GM18520 (cell line): ENCODE data around the gene ZNF385A.

ENCODE experiments used
- ATAC-seq: cut with Tn5 transposase; IDR thresholded peaks from one replicate; pipeline ENCODE4 v1.9.1; 2021; ENCODE audit not compliant: unreplicated experiment

Gene ZNF385A

DNA sequence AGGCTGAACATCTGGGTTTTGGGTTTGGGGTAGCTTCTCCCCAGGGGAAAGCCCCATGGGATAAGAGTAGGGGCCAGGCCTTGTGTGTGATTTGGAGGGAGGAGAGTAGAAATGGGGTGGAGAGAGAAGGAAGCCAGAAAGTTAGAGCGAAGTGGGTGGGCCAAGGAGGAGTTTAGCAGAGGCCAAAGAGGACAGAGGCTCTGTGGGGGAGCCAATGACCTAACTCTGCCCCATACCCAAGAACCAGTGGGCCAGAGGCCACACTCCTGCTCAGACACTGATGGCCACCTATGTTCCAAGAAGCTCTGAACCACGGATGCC, 9.3 kb downstream of the ZNF385A start:
- no peak for ATAC-seq

DNA sequence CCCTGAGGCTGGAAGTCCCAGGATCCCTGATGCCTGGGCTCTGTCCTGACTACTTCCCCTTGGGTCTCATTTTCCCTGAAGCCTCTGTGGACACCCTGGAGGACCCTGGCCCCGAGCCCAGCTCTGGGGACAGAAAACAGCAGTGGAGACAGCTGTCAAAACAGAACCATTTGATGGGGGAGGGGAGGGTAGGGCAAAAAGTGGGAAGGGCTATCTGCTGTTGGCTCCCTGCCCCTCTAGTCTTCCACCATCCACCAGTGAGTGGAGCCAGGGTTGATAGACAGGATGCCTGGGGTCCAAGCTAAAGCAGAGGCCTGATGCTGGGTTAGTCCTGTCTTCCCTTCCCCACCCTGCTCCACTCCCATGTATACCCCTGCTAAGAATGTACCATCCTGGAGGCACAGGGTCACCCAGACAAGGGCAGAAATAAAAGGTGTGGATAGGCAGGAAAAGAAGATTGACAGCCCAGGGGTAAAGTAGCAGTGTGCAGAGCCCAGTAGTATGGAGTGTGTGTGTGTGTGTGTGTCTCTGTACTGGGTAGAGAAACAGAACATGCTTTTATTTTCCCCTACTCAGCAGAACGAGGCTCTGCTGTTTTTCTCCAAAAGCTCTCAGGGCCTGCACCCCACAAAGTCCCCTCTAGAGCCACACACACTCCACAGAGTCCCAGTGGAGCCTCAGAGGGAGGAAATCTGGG, 9.8 kb downstream of the ZNF385A start:
- no peak for ATAC-seq

DNA sequence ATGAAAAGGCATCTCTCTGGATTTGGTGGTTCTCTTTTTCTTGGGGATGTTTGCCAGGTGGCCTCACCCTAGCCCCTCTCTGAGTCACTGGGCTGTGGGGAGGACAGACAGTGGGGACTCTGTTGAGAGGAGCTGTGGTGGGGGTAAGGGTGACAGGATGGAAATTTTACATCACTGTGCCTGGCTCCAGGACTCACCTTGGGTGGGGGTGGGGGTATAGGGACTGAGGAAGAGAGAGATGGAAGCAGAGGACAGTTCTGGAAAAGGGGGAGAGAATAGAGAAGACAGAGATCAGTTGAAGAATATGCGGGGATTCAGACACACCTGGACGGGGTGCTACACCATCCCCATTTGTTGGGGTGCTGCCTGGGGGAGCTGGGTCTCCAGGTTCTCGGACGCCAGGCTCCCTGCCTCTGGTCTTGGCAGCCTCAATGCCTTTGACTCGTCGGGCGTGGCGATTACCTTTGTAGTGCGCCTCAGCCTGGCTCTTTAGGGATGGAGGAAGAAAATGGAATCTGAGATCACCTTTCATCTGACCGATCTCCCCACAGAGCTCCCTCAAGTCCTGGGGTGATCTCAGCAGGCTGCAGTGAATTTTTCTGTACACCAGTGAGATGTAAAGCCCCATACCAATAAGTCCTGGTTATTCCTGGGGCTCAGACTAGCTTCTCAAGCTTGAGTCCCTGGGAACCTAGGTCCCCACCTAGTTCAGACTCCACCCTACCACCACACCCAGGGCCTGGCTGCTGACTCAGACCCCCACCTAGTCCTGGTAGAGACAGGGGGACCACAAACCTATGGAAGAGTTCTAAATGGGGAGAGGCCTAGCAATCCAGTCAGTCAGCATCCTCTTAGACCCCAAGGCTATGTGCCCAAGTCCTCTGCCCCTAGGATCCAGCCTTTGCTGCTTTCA, 10.6 kb downstream of the ZNF385A start:
- ATAC-seq, result no peak

DNA sequence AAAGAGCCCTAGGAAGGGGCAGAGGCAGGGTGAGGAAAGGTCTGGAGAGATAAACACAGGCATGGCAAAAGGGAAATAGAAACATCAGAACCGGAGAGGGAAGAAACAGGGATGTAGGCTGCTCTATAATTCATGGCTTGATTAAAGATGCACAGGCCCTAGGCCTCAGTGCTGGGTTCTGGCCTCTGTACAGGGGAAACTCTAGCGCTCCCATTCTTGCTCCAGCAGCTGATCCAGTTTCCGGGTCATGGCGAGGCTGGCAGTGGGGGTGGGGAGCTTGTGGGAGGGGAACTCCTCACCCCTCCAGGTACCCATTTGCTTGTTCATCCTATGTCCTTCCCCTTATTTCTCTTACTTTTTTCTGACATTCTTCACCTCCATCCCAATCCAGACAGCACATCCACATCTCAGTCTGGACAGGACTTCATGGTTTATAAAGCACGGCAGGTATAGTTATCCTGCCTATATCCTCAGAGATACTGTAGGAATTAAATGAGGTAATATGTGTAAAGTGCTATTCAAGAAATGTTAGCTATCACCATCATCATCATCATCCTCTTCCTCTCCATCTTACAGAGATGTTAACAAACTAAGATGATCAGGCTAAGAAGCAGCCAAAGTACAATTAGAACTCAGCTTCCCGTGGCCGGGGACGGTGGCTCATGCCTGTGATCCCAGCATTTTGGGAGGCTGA, 12.3 kb downstream of the ZNF385A start:
- no peak for ATAC-seq

DNA sequence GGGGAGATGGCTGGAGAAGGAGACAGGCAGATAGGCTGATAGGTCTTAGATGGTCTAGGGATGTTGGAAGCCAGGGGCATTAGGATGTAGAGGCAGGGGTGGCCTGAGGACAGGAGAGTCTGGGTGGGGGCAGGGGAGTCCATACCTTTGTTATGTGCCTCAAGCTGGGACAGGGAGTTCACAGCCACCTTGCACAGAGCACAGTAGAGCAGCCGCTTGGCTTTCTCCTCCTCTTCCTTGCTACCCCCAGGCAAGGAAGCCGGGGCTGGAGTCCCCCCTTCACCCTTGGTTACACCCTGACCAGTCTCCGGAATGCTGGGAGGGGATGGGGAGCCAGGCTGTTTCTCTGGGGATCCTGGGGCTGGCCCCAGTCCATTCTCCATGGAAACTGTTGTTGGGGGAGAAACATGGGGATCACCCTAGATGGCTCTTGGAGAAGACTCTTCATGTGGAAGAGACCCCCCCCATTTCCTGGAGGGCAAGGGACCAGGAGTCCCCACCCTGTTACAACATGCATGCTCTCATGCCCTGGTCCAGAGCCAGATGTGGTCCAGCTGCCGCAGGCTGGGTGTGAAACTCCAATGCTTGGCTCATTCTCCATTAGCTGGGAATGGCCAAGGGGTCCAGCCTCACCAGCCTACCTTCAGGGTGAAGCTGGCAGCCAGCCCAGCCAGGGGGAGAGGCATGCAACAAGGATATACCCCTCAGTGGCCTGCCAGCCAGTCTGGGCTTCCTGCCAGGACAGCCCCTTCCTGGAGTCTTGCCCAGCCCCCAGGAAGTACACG, 13.0 kb downstream of the ZNF385A start:
- no peak for ATAC-seq

DNA sequence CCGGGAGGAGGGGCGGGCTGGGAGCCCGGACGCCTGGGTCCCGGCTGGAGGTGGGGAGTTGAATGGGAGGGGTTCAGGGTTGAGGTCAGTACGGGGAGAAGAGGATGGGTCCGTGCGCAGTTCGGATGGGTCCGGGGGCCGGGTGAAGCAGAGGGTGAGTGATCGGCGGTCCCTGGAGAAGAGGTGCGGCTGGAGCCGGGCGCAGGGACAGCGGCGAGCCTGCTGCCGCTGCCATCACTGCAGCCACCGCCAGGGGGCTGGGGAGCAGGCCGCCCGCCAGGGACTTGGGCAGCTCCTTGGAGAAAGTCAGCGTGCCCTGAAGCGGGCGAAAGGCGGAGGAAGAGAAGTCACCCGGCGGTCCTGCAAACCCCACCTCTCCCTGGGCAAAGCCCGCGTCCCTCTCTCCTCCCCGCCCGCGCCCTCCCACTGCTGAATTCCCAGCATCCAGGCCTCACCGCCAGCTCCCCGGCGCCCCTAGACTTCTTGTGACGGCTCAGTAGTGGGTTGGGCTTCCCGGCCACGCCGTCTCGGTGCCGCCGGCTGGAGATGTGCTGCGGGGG, 14.3 kb downstream of the ZNF385A start:
- no peak for ATAC-seq

DNA sequence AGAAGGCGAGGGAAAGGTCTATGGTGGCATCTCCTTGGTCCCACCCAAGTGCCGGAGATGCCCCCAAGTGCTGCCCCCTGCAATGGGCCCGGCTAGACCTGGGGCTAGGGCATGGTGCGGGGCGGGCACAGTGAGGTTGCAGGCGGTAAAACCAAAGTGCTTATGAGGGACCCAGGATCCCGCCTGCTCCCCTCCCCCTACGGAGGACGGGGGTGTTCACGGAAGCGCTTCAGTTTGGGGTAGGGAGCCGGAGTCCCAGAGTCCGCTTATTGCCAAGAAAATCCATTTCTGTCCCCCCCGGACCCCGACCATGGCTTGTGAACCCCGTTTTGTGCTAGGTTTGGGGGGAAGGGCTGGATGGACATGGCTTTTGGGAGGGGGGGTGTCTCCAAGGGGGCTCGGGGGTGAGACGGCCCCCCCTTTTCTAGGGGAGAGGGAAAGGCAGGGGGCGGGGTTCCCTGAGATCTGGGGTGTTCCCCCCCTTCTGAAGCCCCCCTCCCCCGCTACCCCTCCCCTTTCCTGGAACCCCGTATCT, 14.9 kb downstream of the ZNF385A start:
- no peak for ATAC-seq

DNA sequence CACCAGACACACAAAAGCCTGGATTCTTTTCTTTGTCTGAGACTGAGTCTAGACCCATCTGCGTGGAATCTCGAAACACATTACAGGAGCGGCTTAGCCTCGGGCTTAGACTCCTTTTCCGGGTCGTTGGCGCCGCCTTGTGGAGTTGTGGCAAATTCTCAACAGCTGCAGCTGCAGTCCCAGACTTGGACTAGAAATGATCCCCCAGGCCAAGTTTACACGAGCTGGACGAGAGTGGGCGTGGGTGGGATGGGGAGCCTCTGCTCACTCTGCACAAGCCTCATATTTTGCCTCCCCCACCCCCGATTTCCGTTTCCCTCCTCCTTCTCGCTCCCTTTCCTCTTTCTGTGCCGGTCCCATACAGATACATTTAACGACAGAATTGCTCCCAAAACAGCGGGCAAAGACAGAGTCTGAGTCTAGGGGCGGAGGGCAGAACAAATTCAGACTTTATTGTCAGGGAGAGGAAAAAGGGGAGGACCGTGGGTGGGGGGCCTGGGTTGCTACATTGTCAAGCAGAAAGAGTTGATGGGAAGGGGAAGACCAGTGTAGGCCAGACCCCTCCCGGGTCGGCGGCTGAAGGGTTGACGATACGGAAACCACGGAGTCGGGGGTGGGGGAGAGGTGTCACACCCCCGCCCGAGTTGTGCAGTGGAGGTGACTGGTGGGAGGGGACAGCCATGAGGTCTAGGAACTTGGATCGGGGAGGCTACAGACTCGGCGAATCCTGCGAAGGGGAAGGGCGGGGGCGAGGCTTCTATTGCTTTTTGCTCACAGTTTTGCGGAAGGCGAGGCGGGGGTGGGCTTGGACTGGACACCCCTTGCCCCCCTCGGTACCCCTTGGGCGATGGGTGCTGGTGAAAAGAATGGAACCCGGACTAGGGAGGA, 15.6 kb downstream of the ZNF385A start:
- no peak for ATAC-seq

DNA sequence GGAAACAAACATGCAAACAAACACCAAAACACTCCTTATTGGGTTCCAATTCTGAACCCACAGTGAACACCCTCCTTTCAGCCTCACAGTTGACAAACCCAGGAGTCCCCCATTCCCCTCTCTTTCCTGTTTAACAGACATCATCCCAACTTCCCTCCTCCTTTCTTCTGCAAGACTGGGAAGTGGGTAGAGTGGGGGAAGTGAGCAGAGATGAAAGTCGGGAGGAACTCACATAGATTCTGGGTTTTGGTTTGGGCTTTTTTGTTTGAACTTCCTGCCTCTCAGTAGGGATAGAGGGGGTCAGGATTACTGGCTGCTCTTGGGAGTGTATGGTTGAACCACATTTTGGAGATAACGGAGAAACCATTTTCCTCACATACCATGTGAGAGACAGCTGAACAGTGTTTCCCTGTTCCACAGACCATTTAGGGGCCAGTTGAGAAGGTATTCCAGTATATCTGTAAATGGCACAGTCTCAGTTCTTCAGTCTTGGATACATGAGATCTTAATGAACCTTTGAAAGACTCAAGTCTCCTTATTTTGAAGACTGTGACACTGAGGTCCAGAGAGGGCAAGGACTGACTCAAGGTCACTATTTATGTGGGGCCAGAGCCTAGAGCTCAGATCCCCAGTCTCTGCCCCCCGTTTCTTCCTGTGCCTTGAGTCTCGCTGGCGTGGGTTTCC, 16.4 kb downstream of the ZNF385A start:
- ATAC-seq, result no peak

DNA sequence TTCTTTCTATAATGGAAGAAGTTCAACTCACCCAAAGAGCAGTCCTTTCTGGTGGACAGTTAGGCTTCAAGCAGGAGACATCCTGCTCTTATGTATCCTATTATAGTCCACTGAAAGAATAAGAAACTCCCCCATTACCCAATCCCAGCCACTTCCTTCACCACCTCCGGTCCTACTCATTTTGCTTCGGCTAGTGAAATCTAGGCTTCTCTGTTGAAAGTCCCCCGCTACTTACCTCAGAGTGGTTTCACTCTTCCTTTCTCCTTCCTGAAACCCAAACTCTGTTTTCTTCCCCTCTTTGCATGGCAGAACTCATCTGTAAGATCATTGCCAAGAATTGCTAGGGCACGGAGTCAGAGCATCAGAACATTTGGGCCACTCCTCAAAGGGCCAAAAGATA, 20.1 kb downstream of the ZNF385A start, which contains the start of gene GPR84:
GPR84 (minus strand) TSS at position 74 of the 400 bp plus-strand sequence. CDS start 635 bp downstream, outside the sequence.
- ATAC-seq, result no peak

DNA sequence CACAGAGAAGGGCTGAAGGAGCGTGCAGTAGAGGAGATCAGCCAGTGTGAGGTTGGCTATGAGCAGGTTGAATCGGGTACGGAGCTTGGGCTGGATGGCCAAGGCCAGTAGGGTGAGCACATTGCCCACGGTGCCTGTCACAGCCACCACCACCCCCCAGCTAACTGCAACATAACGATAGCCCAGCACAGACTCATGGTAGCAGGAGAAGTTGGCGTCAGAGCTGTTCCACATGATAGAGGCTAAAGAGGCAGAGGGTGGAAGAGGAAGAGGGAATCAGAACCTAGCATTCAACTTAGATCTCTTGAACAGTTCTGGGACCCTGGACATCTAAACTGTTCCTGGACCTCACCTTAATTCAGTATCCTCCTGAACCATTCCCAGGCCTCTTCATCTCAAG, 20.9 kb downstream of the ZNF385A start:
- ATAC-seq, result no peak

DNA sequence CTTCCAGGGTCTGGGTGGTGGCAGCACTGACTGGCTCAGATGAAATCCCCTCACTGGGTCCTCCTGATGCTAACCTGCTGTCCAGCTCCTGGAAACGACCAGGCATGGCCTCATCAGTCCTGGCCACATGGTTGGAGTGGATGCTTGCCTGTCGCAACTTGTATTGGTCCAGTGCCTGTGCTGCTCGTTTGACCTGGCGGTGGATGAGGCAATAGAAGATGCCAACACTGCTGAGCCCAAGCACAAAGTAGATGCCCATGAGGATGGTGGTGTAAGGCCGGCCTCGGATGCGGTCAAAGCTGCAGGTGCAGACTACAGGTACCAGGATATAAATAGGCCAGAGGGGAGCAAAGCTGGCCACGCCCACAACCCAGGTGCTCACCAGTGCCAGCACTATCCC, 21.5 kb downstream of the ZNF385A start:
- no peak for ATAC-seq

DNA sequence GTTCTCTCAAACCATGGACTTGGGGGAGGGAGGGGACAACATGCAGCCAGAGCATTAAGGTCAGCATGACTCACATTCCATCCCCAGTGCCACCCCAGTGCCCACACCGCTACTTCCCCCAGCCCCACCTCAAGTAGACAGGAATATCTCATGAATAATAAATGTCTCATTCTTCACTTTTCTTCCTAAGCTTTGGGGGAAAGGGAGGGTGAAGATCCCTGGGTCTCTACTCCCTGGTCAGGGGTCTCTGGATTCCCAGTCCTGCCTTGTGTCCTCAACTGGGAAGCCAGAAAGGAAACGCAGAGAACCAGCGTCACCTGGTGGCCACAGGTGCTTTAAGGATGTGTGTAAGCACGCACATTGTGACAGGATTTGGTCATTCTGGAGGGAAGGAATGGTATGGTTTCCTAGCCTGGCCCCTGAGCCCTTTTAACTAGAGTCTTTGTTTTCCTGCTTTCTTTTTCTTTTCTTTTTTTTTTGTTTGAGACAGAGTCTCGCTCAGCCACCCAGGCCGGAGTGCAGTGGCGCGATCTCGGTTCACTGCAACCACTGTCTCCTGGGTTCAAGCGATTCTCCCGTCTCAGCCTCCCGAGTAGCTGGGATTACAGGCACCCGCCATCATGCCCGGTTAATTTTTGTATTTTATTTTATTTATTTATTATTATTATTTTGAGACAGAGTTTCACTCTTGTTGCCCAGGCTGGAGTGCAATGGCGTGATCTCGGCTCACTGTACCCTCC, 23.6 kb downstream of the ZNF385A start:
- ATAC-seq, result no peak

DNA sequence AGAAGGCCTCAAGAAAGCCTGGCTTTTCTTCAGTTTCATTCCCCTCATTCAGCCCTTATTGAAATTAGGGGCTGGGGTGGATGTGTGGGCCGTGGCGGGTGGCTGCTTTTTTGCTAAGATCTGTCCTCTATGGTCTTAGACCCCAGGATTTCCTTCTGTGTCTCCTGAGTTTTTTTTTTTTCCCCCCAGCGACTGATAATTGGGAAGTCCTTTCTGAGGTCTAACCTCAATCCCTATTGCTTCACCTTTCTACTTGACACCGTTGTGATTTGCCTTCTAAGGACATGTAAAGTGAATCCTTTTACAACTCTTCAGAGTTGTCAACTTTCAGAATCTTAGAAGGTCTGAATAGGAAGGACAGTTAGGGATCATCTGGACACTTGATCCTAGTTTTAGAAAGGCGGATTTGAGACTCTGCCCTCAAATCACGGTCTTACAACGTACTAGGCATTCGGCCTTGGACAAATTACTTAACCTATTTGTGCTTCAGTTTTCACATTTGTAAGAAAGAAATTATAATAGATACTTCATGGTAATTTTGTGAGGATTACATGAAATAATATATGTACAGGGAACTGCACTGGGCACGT, 24.7 kb downstream of the ZNF385A start:
- no peak for ATAC-seq

DNA sequence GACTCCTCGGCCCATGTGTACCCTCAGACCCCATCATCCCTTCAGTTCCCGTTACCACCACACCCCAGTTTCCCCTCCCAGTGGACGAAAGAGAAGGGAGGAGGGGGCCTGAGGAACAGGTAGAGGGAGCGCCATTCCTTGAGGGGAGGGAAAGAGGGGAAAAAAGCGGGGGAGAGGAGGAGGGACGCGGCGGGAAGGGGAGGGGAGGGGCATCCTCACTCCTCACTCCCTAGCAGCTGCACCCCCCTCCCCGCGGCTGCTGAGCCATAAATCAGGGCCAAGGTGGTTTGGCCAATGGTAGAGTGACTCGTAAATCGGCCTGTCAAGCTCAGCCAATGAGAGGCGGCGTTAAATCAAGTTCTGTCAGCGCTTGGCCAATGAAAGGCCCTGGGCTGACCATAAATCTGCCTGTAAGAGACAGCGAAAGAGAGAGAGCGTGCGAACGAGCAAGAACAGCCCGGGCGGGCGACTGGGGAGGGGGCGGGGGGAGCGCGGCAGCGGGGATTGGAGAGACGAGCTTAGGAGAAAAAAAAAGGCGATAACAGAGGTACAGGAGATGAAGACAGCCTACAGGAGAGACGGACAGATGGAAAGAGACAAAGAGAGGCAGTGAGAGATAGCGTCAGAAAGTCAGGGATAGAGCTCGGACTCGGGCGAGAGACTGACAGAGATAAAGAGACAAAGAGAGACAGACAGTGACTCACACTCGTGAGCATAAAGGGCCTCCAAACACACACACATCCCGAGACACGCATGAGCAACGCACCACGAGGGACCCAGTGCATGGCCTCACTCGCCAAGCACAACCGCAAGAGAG, 25.4 kb downstream of the ZNF385A start:
- peak; percentile 99 for ATAC-seq

DNA sequence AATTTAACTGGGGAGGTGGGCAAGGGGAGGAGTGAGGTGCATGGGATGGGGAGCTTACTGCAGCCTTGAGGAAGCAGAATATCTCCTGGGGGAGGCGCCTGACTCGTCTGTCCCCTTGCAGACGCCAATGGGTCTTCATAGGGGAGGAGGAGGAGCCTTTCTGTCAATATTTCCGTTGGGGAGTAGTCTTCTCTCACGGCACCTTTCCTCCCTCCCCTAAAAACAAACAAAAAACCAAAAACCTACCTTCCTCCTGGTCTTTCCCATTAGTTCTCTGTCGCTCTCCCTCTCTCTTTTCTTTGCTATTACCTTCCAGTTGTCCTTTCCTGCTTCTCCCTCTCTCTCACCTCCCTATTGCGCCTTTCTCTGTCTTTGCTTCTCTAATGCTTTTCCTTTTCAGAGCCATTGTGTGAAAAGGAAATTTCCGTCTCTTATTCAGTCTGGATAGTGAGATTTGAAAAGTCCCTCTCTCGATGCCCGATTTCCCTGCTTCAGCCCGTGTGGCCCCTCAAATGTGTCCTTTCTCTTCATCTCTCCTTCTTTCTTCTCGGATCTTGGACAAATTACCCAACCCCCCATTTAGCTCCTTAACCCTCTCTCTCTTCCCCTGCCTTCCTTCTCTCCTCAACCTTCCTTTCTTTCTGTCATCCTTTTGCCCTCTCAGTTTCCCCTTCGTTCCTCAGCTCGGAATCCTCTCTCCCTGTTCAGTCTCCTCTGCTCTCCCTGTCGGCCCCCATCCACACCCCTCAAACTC, 26.2 kb downstream of the ZNF385A start:
- ATAC-seq, result no peak
